ENCODE data around the gene UQCRFS1.
"Not testable (repeated sequence)": the region's sequence is repeated elsewhere in the genome, so short reads cannot be mapped to it uniquely, and the experiment has no call there.

The UQCRFS1 gene

DNA sequence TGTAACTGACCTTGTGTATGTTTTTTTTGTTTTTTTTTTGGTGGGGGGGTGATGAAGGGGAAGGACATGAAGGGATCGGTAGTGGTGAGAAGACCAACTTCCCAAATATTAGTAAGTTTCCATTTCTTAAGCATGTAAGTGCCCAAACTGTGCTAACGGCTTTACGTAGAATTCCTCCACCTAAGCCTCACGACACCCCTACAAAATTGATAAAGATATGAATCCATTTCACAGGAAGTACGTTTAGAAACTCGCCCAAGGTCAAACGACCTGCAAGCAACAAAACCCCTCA, 649 bp downstream of the UQCRFS1 start:
- DNase-seq: no peak

GRCh38 chr19:29211562-29212355, 1.2 kb downstream of the UQCRFS1 start:
- DNase-seq: no peak

- DNase-seq: not testable (repeated sequence)
Observed at GRCh38 chr19:29211041-29211440, 1.9 kb downstream of the UQCRFS1 start.

- DNase-seq: not testable (repeated sequence)
Observed at GRCh38 chr19:29210502-29210901, 2.4 kb downstream of the UQCRFS1 start.

DNA sequence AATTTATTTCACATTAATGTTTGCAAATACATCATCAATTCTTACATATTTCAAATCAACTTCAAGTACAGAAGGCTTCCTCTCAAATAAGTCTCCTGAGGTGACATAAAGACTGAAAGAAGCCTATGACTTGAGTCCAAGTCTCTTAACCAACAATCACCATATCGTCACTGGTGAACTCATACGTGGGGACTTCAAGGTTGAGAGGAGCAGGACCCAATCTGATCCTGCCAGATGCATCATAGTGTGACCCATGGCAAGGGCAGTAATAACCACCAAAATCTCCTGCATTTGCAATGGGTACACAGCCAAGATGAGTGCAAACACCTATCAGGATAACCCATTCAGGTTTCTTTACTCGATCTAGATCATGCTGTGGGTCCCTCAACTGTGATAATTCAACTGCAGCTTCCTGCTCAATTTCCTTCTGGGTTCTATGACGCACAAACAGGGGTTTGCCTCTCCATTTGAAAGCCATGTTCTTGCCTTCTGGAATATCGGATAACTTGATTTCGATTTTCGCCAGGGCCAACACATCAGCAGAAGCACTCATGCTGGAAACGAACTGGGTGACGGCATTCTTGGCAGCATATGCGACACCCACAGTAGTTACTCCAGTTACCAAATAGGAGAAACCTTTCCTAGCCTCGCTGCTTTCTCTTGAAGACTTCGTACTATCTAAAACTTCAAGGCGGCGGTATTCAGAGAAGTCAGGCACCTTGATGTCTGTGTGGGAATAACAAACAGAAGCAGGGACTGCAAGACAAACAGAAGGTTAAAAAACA, 5.4 kb downstream of the UQCRFS1 start:
- not testable (repeated sequence) for DNase-seq

- DNase-seq: no peak
Observed at GRCh38 chr19:29206453-29206852, 6.5 kb downstream of the UQCRFS1 start.

GRCh38 chr19:29202281-29202680, 10.7 kb downstream of the UQCRFS1 start:
- no peak for DNase-seq

DNA sequence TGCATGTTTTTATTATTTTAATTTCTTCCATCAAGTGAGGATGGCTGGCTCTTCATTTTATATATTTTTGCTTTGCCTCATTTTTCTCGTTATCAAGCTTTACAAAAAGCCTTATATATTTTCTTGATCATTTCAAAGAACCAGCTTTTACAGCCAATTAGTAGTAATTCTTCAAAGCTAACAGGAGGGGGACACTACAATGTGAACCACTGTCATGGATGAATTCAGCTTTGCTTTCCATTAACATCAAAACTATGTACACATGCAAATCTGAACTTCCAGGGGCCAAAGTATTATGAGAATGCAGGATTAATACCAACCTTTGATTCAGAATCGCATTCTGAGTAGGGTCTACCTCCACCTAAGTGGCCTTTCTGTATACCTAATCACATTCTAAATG, 11.1 kb downstream of the UQCRFS1 start:
- no peak for DNase-seq

DNA sequence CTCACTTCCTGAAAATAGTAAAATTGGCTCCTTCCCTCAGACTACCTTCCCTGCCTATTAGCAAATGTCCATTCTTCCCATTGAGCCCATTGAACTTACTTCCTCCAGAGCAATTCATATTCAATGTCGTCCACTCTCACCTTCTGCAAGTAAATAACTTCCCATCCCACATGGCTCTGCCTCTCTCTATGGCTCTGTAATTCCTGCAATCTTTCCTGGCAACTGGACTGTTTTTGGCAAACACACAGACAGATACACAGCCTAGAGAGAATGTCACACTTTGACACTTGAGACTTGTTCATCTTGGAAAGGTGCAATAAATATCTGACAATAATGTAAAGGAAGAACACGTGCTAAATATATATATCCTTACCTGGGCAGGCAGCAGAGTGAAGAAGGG, 18.3 kb downstream of the UQCRFS1 start:
- no peak for DNase-seq

DNA sequence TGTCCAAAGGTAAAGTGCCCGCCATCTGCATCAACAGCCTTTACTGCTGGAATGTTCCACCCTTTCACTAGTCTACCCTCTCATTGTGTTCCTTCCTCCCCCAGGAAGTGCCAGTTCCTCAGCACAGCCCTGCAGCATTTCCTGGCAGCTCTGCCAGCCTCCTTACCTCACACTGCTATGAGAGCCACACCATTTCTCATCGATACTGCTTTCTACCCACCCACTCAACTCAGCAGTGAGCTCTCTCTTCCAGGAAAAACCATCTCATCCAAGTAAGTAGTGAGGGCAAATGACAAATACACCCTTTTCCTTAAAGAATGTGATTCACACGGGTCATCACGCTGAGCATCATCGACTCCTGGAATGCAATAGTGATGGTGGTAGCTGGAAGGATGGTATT, 19.8 kb downstream of the UQCRFS1 start:
- no peak for DNase-seq

DNA sequence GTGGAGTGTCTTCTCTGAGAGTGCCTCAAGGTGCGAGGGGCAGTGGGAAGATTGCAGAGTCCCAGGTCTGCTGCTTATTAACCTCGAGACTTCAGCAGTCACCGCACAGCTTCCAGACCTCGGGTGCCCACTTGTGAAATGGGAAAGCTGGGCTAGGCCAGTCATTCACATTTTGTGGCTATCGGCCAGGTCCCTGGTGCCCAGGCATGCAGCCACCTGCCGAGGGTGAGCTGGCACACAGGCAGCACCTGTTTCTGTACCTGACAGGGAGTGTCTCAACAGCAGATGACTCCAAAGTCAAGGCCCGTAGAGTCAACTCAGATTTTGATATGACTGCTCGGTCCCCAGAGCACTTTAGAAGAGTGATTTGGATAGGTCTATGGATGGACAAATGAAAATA, 21.9 kb downstream of the UQCRFS1 start:
- no peak for DNase-seq

- no peak for DNase-seq
Observed at GRCh38 chr19:29189033-29189360, 24.0 kb downstream of the UQCRFS1 start.

DNA sequence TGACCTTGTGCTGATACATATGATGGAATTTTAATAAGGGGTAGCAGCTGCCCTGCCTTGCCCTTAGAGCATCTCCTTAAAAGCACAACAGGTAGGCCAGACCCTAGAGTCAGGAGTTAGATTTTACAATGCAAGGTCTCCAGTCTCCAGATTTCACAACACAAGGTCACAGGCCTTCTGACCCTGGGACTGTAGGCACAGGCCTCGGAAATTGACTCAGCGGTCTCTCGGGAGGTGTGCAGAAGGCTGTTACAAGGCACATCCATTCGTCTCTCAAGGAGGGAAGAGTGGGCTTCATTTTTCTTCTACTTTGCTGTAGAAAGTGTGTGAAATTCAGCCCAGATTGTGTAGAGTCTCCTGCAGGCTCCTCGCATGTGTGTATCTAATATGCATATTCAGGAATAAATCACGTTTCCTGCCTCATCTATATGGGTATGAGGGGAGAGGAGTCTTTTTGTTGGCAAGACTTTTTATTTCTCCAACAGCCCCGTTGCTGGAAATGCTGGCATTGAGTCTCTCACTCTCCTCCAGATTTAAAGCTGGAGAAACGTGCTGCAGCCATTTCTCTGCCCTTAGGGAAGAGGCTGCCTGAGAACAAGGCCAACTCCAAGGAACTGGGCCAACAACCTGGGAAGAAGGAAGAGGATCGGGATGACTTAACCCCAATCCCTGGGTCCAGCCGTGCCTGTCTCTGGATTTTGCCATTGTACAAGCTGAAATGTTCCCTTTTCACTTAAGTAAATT, 24.5 kb downstream of the UQCRFS1 start:
- DNase-seq: no peak

- no peak for DNase-seq
Observed at GRCh38 chr19:29187676-29188075, 25.3 kb downstream of the UQCRFS1 start.

GRCh38 chr19:29185427-29185826, 27.5 kb downstream of the UQCRFS1 start:
- DNase-seq: no peak

DNA sequence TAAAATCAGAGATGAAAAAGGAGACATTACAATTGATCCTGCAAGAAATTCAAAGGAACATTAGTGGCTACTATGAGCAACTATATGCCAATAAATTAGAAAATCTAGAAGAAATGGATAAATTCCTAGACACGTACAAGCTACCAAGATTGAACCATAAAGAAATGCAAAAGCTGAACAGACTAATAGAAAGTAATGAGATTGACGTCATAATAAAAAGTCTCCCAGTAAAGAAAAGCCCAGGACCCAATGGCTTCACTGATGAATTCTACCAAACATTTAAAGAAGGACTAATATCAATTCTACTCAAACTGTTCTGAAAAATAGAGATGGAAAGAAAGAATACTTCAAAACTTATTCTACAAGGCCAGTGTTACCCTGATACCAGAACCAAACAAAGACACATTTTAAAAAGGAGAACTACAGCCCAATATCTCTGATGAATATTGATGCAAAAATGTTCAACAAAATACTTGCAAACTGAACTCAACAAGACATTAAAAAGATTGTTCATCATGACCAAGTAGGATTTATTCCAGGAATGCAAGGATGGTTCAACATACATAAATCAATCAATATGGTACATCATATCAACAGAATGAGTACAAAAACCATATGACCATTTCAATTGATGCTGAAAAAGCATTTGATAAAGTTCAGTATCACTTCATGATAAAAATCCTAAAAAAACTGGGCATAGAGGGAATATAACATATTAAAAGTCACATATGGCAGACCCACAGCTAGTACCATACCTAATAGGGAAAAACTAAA, 35.8 kb downstream of the UQCRFS1 start:
- DNase-seq: no peak

- no peak for DNase-seq
Observed at GRCh38 chr19:29173896-29174295, 39.1 kb downstream of the UQCRFS1 start.

DNA sequence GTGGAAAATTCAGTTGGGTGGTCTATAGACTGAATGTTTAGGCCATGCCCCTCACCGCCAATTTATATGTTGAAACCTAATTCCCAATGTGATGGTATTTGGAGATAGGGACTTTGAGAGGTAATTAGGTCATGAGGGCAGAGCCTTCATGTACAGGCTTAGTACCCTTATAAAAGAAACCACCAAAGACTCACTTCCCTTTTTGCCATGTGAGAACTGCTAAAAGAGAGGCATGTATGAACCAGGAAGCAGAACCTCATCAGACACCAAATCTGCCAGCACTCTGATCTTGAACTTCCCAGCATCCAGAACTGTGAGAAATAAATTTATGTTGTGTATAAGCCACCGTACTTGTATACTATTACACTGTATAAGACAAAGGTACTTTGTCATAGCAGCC, 40.6 kb downstream of the UQCRFS1 start:
- no peak for DNase-seq

DNA sequence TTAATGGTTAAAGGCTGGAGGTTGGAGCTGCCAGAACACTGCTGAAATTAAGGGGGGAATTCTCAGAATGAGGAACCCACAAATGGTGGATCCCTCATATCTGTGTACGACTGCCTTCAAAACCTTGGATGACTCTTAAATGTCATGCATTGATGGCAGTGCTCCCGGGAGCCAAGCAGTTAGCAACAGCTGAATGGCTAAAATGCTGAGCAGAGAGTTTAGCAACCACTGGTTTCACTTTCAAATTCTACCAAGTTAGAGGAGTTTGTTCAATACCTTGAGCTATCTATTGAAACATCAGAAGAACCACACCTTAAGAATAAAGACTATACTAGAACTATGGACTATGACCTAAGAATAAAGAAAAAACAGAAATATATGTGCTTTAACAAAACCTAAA, 41.4 kb downstream of the UQCRFS1 start:
- DNase-seq: no peak

- no peak for DNase-seq
Observed at GRCh38 chr19:29170554-29170953, 42.4 kb downstream of the UQCRFS1 start.

GRCh38 chr19:29162694-29163093, 50.3 kb downstream of the UQCRFS1 start:
- no peak for DNase-seq

- no peak for DNase-seq
Observed at GRCh38 chr19:29155683-29156082, 57.3 kb downstream of the UQCRFS1 start.

Measured in CD4-positive, alpha-beta T cell treated with Interleukin-15 for 1 hour (primary cell).